ENCODE results near the gene TMEM121B.

- TF ChIP-seq, protein P1, sequence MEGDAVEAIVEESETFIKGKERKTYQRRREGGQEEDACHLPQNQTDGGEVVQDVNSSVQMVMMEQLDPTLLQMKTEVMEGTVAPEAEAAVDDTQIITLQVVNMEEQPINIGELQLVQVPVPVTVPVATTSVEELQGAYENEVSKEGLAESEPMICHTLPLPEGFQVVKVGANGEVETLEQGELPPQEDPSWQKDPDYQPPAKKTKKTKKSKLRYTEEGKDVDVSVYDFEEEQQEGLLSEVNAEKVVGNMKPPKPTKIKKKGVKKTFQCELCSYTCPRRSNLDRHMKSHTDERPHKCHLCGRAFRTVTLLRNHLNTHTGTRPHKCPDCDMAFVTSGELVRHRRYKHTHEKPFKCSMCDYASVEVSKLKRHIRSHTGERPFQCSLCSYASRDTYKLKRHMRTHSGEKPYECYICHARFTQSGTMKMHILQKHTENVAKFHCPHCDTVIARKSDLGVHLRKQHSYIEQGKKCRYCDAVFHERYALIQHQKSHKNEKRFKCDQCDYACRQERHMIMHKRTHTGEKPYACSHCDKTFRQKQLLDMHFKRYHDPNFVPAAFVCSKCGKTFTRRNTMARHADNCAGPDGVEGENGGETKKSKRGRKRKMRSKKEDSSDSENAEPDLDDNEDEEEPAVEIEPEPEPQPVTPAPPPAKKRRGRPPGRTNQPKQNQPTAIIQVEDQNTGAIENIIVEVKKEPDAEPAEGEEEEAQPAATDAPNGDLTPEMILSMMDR (IDR thresholded peaks at IDR 0.05), result peak in 2 of 6 experiments; percentile 12 to 42
- TF ChIP-seq POLR2A (IDR thresholded peaks at IDR 0.05), result no peak
These were observed 1.5 kb downstream of the TMEM121B start for GRCh38 chr22:17119481-17120202.
